Endothelial cell of umbilical vein (primary cell): Measurements from ENCODE around the gene KBTBD3. TPM values are rescaled to one million over a fixed set of nuclear protein-coding genes. Genes with fewer than 3 reads are reported as not detected.

ENCODE experiments used
- BruUV-seq: library from RNA; stranded (reverse); fragments of 400-500 nt; replicated peaks from 2 replicates; lab custom pipeline; 2021; lab: Mats Ljungman, UMichigan
- CTCF ChIA-PET: fragments of 300-600, 350-600 bp; sonication (Branson Sonifier 250); formaldehyde crosslinking; loops from one replicate; lab custom pipeline; 2021; ENCODE audit warnings: antibody characterized with exemption, inconsistent platforms; lab: Charles Lee
- POLR2A ChIA-PET: fragments of 300-600, 350-600 bp; sonication (Branson Sonifier 250); formaldehyde crosslinking; loops from one replicate; lab custom pipeline; 2021; ENCODE audit warnings: antibody characterized with exemption, inconsistent platforms; lab: Charles Lee
- DNase-seq: peaks from one replicate; pipeline ENCODE4 v3.0.0-alpha.2; 2011; ENCODE audit warnings: low read depth, low spot score
- FAIRE-seq: peaks from 2 replicates; lab custom pipeline; 2011; peaks lifted over from hg19 to GRCh38; lab: Jason Lieb, UNC
- H2AFZ ChIP-seq: 2 replicates; pipeline ENCODE4 v1.6.0; 2012; ENCODE audit warnings: low read depth, low read length, control low read depth, inconsistent platforms
- H3K27ac ChIP-seq: 2 replicates; pipeline ENCODE4 v1.5.1; 2011; ENCODE audit warnings: low read depth, mild to moderate bottlenecking, control low read depth, low read length, moderate library complexity; ENCODE audit not compliant: insufficient read depth
- H3K27me3 ChIP-seq, 2 experiments: 2 replicates each; pipeline versions ENCODE4 v1.6.0 to v1.6.1; 2011; ENCODE audit warnings: low read length in 2 of 2, mixed read lengths in 1 of 2; ENCODE audit not compliant: control insufficient read depth in 2 of 2, insufficient read depth in 2 of 2
- H3K36me3 ChIP-seq, 2 experiments: 2 replicates in 1 of 2; 3 replicates in 1 of 2; pipeline ENCODE4 v1.5.1; 2011; ENCODE audit warnings: low read length in 2 of 2, mild to moderate bottlenecking in 1 of 2, moderate library complexity in 1 of 2; ENCODE audit not compliant: control insufficient read depth in 2 of 2, insufficient read depth in 2 of 2; ENCODE audit errors: extremely low read depth in 1 of 2
- H3K4me1 ChIP-seq: 3 replicates; pipeline ENCODE4 v1.5.1; 2011; ENCODE audit warnings: mild to moderate bottlenecking, low read length; ENCODE audit not compliant: control insufficient read depth, insufficient read depth; ENCODE audit errors: extremely low read depth
- H3K4me2 ChIP-seq: 2 replicates; pipeline ENCODE4 v1.6.1; 2011; ENCODE audit warnings: low read length, control low read depth, mixed read lengths; ENCODE audit not compliant: insufficient read depth
- H3K4me3 ChIP-seq, 3 experiments: fragments of 200-600 bp in 1 of 3; sonication (generic), shearing (Covaris generic) in 1 of 3; replicated peaks in 1 of 3; 2 replicates each; pipeline ENCODE4 v1.5.1; 2011 to 2016; ENCODE audit warnings: control low read depth in 3 of 3, low read length in 3 of 3, mild to moderate bottlenecking in 2 of 3, inconsistent platforms in 1 of 3, low read depth in 1 of 3, moderate library complexity in 1 of 3; ENCODE audit not compliant: insufficient read depth in 1 of 3
- H3K79me2 ChIP-seq: 2 replicates; pipeline ENCODE4 v1.6.0; 2012; ENCODE audit warnings: low read length, inconsistent platforms; ENCODE audit not compliant: control insufficient read depth, insufficient read depth
- H3K9ac ChIP-seq: replicated peaks from 2 replicates; pipeline ENCODE3; 2011; ENCODE audit warnings: low read length, control low read depth; ENCODE audit not compliant: insufficient read depth; ENCODE audit errors: extremely low read depth
- H3K9me1 ChIP-seq: replicated peaks from 3 replicates; pipeline ENCODE4 v1.6.0; 2011; ENCODE audit warnings: mild to moderate bottlenecking, low read length; ENCODE audit not compliant: control insufficient read depth, insufficient read depth; ENCODE audit errors: extremely low read depth
- H3K9me3 ChIP-seq: replicated peaks from 2 replicates; pipeline ENCODE4 v1.5.1; 2012; ENCODE audit warnings: low read length, inconsistent platforms; ENCODE audit not compliant: control insufficient read depth, insufficient read depth
- H4K20me1 ChIP-seq: replicated peaks from 2 replicates; pipeline ENCODE3; 2011; ENCODE audit warnings: mild to moderate bottlenecking, low read length; ENCODE audit not compliant: control insufficient read depth, insufficient read depth; ENCODE audit errors: extremely low read depth
- CTCF ChIP-seq, 2 donors: IDR thresholded peaks; 1 replicate in 1 of 2; 2 replicates in 1 of 2; pipeline ENCODE4 v1.5.1; 2011; ENCODE audit warnings: low read length in 2 of 2, mild to moderate bottlenecking in 2 of 2, moderate library complexity in 2 of 2, control low read depth in 1 of 2, inconsistent platforms in 1 of 2, low read depth in 1 of 2; ENCODE audit not compliant: insufficient read depth in 1 of 2; ENCODE audit errors: extremely low read depth in 1 of 2
- EZH2 ChIP-seq: IDR thresholded peaks from 2 replicates; pipeline ENCODE4 v1.6.1; 2012; ENCODE audit warnings: borderline replicate concordance, low read depth, mild to moderate bottlenecking, moderate library complexity, low read length, inconsistent platforms; ENCODE audit not compliant: severe bottlenecking
- FOS ChIP-seq: IDR thresholded peaks from 2 replicates; pipeline ENCODE4 v1.6.1; 2011; ENCODE audit warnings: mild to moderate bottlenecking, low read length, moderate library complexity, borderline replicate concordance; ENCODE audit not compliant: insufficient read depth
- GATA2 ChIP-seq: IDR thresholded peaks from 2 replicates; pipeline ENCODE4 v1.7.0; 2011; ENCODE audit warnings: low read depth, mild to moderate bottlenecking, moderate library complexity, mixed read lengths, low read length; ENCODE audit not compliant: insufficient read length, insufficient read depth
- JUN ChIP-seq: IDR thresholded peaks from 2 replicates; pipeline ENCODE4 v1.6.1; 2011; ENCODE audit warnings: borderline replicate concordance, low read depth; ENCODE audit not compliant: insufficient read length, insufficient read depth
- MAX ChIP-seq: IDR thresholded peaks from 2 replicates; pipeline ENCODE4 v1.6.1; 2011; ENCODE audit not compliant: insufficient read depth, insufficient read length
- MYC ChIP-seq: IDR thresholded peaks from one replicate; pipeline ENCODE4 v1.6.1; 2011; ENCODE audit warnings: mild to moderate bottlenecking, low read depth, low read length
- POLR2A ChIP-seq: IDR thresholded peaks from 2 replicates; pipeline ENCODE4 v1.6.1; 2012; ENCODE audit warnings: low read depth, mild to moderate bottlenecking, control low read depth, low read length
- POLR2AphosphoS5 ChIP-seq: IDR thresholded peaks from 2 replicates; pipeline ENCODE4 v1.6.1; 2012; ENCODE audit warnings: low read depth, mild to moderate bottlenecking, control low read depth, low read length, moderate library complexity; ENCODE audit not compliant: insufficient read depth
- dilution Hi-C: fragments of 300-500 bp; cut with MboI; formaldehyde crosslinking; loops from one replicate; pipeline ENCODE4 v1.15.0; 2019; ENCODE audit warnings: low sequenced_read_pairs; ENCODE audit not compliant: extremely low pct_ligation_motif_present
- intact Hi-C: fragments of 100-400 bp; cut with micrococcal nuclease; formaldehyde crosslinking; loops from one replicate; pipeline ENCODE4 v1.10.0; 2022
- polyA plus RNA-seq, 4 experiments: library from polyadenylated mRNA; depleted of rRNA in 3 of 4; stranded (reverse) in 3 of 4; unstranded in 1 of 4; fragments of >200 nt; gene quantifications; 2 replicates each; pipeline versions ENCODE4 v1.2.1 to v1.2.3, GENCODE V29; 2011 to 2012; ENCODE audit warnings: missing spikeins in 1 of 4
- total RNA-seq: library from RNA; stranded (reverse); gene quantifications from 2 replicates; pipeline ENCODE4 v1.2.3, GENCODE V29; 2021

The KBTBD3 gene
- total and polyA plus RNA-seq, 2 donors (not counting 3 experiments of a cell fraction or from before 2014, with no cell fraction given) = 0.76 to 2.4 TPM

GRCh38 chr11:106021181-106021966 is 55.8 kb downstream of the KBTBD3 start:
- H3K4me3 ChIP-seq = peak overlapping the region; percentile 59 to 97 (median 87)
- intact Hi-C loops (loop anchor here (10.0 kb wide), 1 partner anchor 977 kb away; the partner anchor contains the start of gene CARD16), dilution Hi-C loops (no loop called here)
- H3K4me2 ChIP-seq = peak overlapping the region; percentile 96
- TSS peak; percentile 41 for BruUV-seq
- H3K27ac ChIP-seq = peak overlapping the region; percentile 57
- TF ChIP-seq MYC = no peak
- no peak for TF ChIP-seq FOS
- no peak for TF ChIP-seq MAX
- TF ChIP-seq EZH2 = no peak
- no peak for TF ChIP-seq POLR2A
- TF ChIP-seq GATA2 = no peak
- no peak for TF ChIP-seq POLR2AphosphoS5
- no peak for TF ChIP-seq CTCF (IDR thresholded peaks at IDR 0.05; ENCODE audit: extremely low read depth in 1 of 2, insufficient read depth in 1 of 2, low read depth in 1 of 2, low read length in 2 of 2)
- no peak for TF ChIP-seq JUN
- peak overlapping the region; percentile 80 for H3K9ac ChIP-seq
- CTCF ChIA-PET = no interaction called here
- POLR2A ChIA-PET = no interaction called here
- H3K9me1 ChIP-seq = no peaks in the 10 kb centered on the region
- peaks cover 17% of the 10 kb centered on the region for H3K4me1 ChIP-seq
- no peaks in the 10 kb centered on the region for H3K36me3 ChIP-seq
- no peaks in the 10 kb centered on the region for H3K27me3 ChIP-seq
- H3K79me2 ChIP-seq = peaks cover 36% of the 10 kb centered on the region
- no peaks in the 10 kb centered on the region for H4K20me1 ChIP-seq
- no peaks in the 10 kb centered on the region for H3K9me3 ChIP-seq
- no peak for FAIRE-seq
- peak overlapping the region; percentile 91 for H2AFZ ChIP-seq
- no peak for DNase-seq
